PC-3 (cell line): ENCODE measurements around the gene HECTD1. TPM values are rescaled to one million over a fixed set of nuclear protein-coding genes. Genes with fewer than 3 reads are reported as not detected.

Experiments
- ATAC-seq: fragments of 200-7000 bp; cut with Tn5 transposase; 2 replicates; pipeline ENCODE4 v1.9.1; 2020; ENCODE audit warnings: mild to moderate bottlenecking, moderate library complexity
- Bru-seq: library from RNA; stranded (reverse); fragments of 400-500 nt; gene quantifications from one replicate; lab custom pipeline; 2021; lab: Mats Ljungman, UMichigan
- BruChase-seq, 2 experiments: library from RNA; stranded (reverse); fragments of 400-500 nt; gene quantifications; one replicate each; lab custom pipeline; 2021; lab: Mats Ljungman, UMichigan
- BruUV-seq: library from RNA; stranded (reverse); fragments of 400-500 nt; replicated peaks from 2 replicates; lab custom pipeline; 2021; lab: Mats Ljungman, UMichigan
- CTCF ChIA-PET: fragments of 300-600 bp; sonication (Branson Sonifier 250); formaldehyde crosslinking; loops from one replicate; lab custom pipeline; 2022; ENCODE audit warnings: antibody characterized with exemption; lab: Charles Lee
- POLR2A ChIA-PET: fragments of 300-600 bp; sonication (Branson Sonifier 250); formaldehyde crosslinking; loops from one replicate; lab custom pipeline; 2022; ENCODE audit warnings: antibody characterized with exemption; ENCODE audit not compliant: unreplicated experiment; lab: Charles Lee
- DNase-seq: peaks from one replicate; pipeline ENCODE4 v3.0.0-alpha.2; 2015
- H2AFZ ChIP-seq: fragments of 300-600 bp; sonication (generic); 2 replicates; pipeline ENCODE4 v1.6.0; 2016; ENCODE audit warnings: antibody characterized with exemption, low read length
- H3F3A ChIP-seq: fragments of 300-600 bp; sonication (generic); one replicate; pipeline ENCODE4 v1.6.0; 2017; ENCODE audit warnings: antibody characterized with exemption, low read length, control low read depth, mild to moderate bottlenecking; ENCODE audit not compliant: unreplicated experiment
- H3K27ac ChIP-seq: fragments of 300-600 bp; sonication (generic); 2 replicates; pipeline ENCODE4 v1.5.1; 2016; ENCODE audit warnings: mild to moderate bottlenecking, low read length
- H3K27me3 ChIP-seq: fragments of 300-600 bp; sonication (generic); 2 replicates; pipeline ENCODE4 v1.6.1; 2016; ENCODE audit warnings: low read length, mixed read lengths
- H3K36me3 ChIP-seq: fragments of 300-600 bp; sonication (generic); 2 replicates; pipeline ENCODE4 v1.6.1; 2016; ENCODE audit warnings: low read depth, mixed run types, low read length, mixed read lengths
- H3K4me1 ChIP-seq: fragments of 300-600 bp; sonication (generic); 2 replicates; pipeline ENCODE4 v1.5.1; 2016; ENCODE audit warnings: low read length; ENCODE audit not compliant: insufficient read depth
- H3K4me2 ChIP-seq: fragments of 300-600 bp; sonication (generic); 2 replicates; pipeline ENCODE4 v1.6.0; 2016; ENCODE audit warnings: low read length
- H3K4me3 ChIP-seq: fragments of 300-600 bp; sonication (generic); 2 replicates; pipeline ENCODE4 v1.5.1; 2016; ENCODE audit warnings: mild to moderate bottlenecking, low read length, mixed read lengths
- H3K79me2 ChIP-seq: fragments of 300-600 bp; sonication (generic); 2 replicates; pipeline ENCODE4 v1.6.1; 2017; ENCODE audit warnings: low read length, mixed read lengths
- H3K9ac ChIP-seq: fragments of 300-600 bp; sonication (generic); 2 replicates; pipeline ENCODE4 v1.6.0; 2016; ENCODE audit warnings: mild to moderate bottlenecking, low read length
- H3K9me2 ChIP-seq: fragments of 300-600 bp; sonication (generic); replicated peaks from 2 replicates; pipeline ENCODE4 v1.6.1; 2016; ENCODE audit warnings: mixed run types, low read length, mixed read lengths
- H3K9me3 ChIP-seq: fragments of 300-600 bp; sonication (generic); 2 replicates; pipeline ENCODE4 v1.6.1; 2016; ENCODE audit warnings: low read length, mixed read lengths
- H4K20me1 ChIP-seq: fragments of 300-600 bp; sonication (generic); 2 replicates; pipeline ENCODE4 v1.6.1; 2016; ENCODE audit warnings: low read length, mixed read lengths
- CTCF ChIP-seq: fragments of 300-600 bp; sonication (generic); conservative IDR thresholded peaks from 2 replicates; pipeline ENCODE4 v1.5.1; 2017; ENCODE audit warnings: antibody characterized with exemption, low read depth, mild to moderate bottlenecking, low read length
- EZH2 ChIP-seq: fragments of 300-600 bp; sonication (generic); IDR thresholded peaks from one replicate; pipeline ENCODE4 v1.6.1; 2017; ENCODE audit warnings: antibody characterized with exemption, mild to moderate bottlenecking, low read length; ENCODE audit not compliant: unreplicated experiment
- EZH2phosphoT487 ChIP-seq: fragments of 300-600 bp; sonication (generic); IDR thresholded peaks from 2 replicates; pipeline ENCODE4 v1.6.1; 2018; ENCODE audit warnings: mild to moderate bottlenecking, antibody characterized with exemption, low read length, borderline replicate concordance
- intact Hi-C: fragments of 100-400 bp; cut with micrococcal nuclease; formaldehyde crosslinking; loops from 2 replicates; pipeline ENCODE4 v1.9.0; 2023
- long read RNA-seq: library from polyadenylated mRNA; unstranded; transcript quantifications from one replicate; pipeline ENCODE4 v2.0.0, GENCODE V29; 2021; ENCODE audit not compliant: unreplicated experiment
- total RNA-seq: library from RNA; depleted of rRNA; stranded (reverse); fragments of >200 nt; gene quantifications from 2 replicates; pipeline ENCODE4 v1.2.3, GENCODE V29; 2014; rRNA removed

HECTD1 gene
- 152 and 214 TPM in 2 replicates for total RNA-seq
- percentile 94 among the genes with signal in this experiment for Bru-seq, nascent RNA
- percentile 95 among the genes with signal in this experiment for BruChase-seq, experiment 1, labeled RNA remaining after a 6-hour chase
- BruChase-seq, experiment 2, labeled RNA remaining after a 2-hour chase, result percentile 93 among the genes with signal in this experiment
- long read RNA-seq, full-length matches to known transcripts, result 6 of 195 reads
- long read RNA-seq, partial matches to known transcripts, result 150 of 195 reads
- long read RNA-seq, other reads (novel, unspliced or antisense), result 39 of 195 reads

- Histone ChIP-seq H3K4me1 (peaks cover 17% of the 10 kb centered on the region), H3F3A (no peaks in the 10 kb centered on the region), H2AFZ (peak within 1 kb of the TSS; percentile 80), H3K36me3 (peaks cover 11% of the 10 kb centered on the region), H3K9me2 (no peaks in the 10 kb centered on the region), H3K4me3 (peak within 1 kb of the TSS; percentile 75), H3K79me2 (peaks cover 46% of the 10 kb centered on the region), H3K4me2 (peak within 1 kb of the TSS; percentile 91), H3K27me3 (no peaks in the 10 kb centered on the region), H4K20me1 (peaks cover 19% of the 10 kb centered on the region), H3K9ac (peak within 1 kb of the TSS; percentile 99), H3K9me3 (no peaks in the 10 kb centered on the region), H3K27ac (peak within 1 kb of the TSS; percentile 93)
- ChIA-PET CTCF (interaction anchor here (0.7 to 1.6 kb wide), 9 partner anchors 11 to 241 kb away, joined by 3 to 8 read pairs (median 5); no protein-coding TSS in a partner anchor), POLR2A (interaction anchor here (0.6 to 1.4 kb wide), 9 partner anchors 21 to 692 kb away, joined by 3 to 6 read pairs (median 3); no protein-coding TSS in a partner anchor)
- TSS peak; percentile 95 for BruUV-seq
- DNase-seq, result peak; percentile 93
- TF ChIP-seq CTCF (peak; percentile 71), EZH2phosphoT487 (no peak)
- intact Hi-C loops, result loop anchor here (1.0 to 10.0 kb wide), 5 partner anchors 20 to 247 kb away; partner anchors contain the start of gene DTD2
- ATAC-seq, result peak; percentile 81
These were observed at the start of gene HECTD1 for GRCh38 chr14:31207755-31208545. Gene HECTD1, minus strand, starts transcription at chr14:31207793. Its CDS starts 1,857 bp downstream, at chr14:31205936.

- DNase-seq, result no peak
- intact Hi-C loops, result no loop called here
- TF ChIP-seq EZH2phosphoT487 (no peak), EZH2 (no peak), CTCF (no peak)
- no peak overlapping the region for H3K27ac ChIP-seq
- H3K36me3 ChIP-seq, result no peaks in the 10 kb centered on the region
- ChIA-PET CTCF (no interaction called here), POLR2A (no interaction called here)
- H3K27me3 ChIP-seq, result no peaks in the 10 kb centered on the region
- no peak for ATAC-seq
- H4K20me1 ChIP-seq, result no peaks in the 10 kb centered on the region
- no peaks in the 10 kb centered on the region for H3K79me2 ChIP-seq
- H3K4me2 ChIP-seq, result no peak overlapping the region
- H3K9me3 ChIP-seq, result no peaks in the 10 kb centered on the region
- peaks cover 9% of the 10 kb centered on the region for H3K4me1 ChIP-seq
- H3F3A ChIP-seq, result no peaks in the 10 kb centered on the region
- BruUV-seq, result no TSS peak
- H3K9ac ChIP-seq, result no peak overlapping the region
- H3K4me3 ChIP-seq, result no peak overlapping the region
- no peaks in the 10 kb centered on the region for H3K9me2 ChIP-seq
- no peak overlapping the region for H2AFZ ChIP-seq
These were observed 49.6 kb upstream of the HECTD1 start for GRCh38 chr14:31257244-31257553.
